Epithelial cell of proximal tubule (primary cell): ENCODE data around the gene MYCN. TPM values are rescaled to one million over a fixed set of nuclear protein-coding genes. Genes with fewer than 3 reads are reported as not detected.

Source experiments
- DNase-seq: peaks from one replicate; pipeline ENCODE4 v3.0.0-alpha.2; 2011; ENCODE audit warnings: low read depth
- H3K4me3 ChIP-seq: 2 replicates; pipeline ENCODE4 v1.5.1; 2011; ENCODE audit warnings: low read depth, mild to moderate bottlenecking, low read length
- total RNA-seq: library from RNA; depleted of rRNA; stranded (reverse); fragments of >200 nt; gene quantifications from 2 replicates; pipeline ENCODE4 v1.2.3, GENCODE V29; 2015
- TF ChIP-seq, protein P1 (sequence below): conservative IDR thresholded peaks from 2 replicates; pipeline ENCODE4 v1.5.1; 2012; ENCODE audit warnings: low read depth, mild to moderate bottlenecking, low read length

MYCN gene
- total RNA-seq, 1 donor from 2014 or later, result 3.0 TPM

- DNase-seq, result no peak
- no peak overlapping the region for H3K4me3 ChIP-seq
- TF ChIP-seq, protein P1, sequence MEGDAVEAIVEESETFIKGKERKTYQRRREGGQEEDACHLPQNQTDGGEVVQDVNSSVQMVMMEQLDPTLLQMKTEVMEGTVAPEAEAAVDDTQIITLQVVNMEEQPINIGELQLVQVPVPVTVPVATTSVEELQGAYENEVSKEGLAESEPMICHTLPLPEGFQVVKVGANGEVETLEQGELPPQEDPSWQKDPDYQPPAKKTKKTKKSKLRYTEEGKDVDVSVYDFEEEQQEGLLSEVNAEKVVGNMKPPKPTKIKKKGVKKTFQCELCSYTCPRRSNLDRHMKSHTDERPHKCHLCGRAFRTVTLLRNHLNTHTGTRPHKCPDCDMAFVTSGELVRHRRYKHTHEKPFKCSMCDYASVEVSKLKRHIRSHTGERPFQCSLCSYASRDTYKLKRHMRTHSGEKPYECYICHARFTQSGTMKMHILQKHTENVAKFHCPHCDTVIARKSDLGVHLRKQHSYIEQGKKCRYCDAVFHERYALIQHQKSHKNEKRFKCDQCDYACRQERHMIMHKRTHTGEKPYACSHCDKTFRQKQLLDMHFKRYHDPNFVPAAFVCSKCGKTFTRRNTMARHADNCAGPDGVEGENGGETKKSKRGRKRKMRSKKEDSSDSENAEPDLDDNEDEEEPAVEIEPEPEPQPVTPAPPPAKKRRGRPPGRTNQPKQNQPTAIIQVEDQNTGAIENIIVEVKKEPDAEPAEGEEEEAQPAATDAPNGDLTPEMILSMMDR, result no peak
These were observed 45.7 kb upstream of the MYCN start for GRCh38 chr2:15894481-15895144.

GRCh38 chr2:15895615-15896469, 44.5 kb upstream of the MYCN start:
- H3K4me3 ChIP-seq, result no peak overlapping the region
- DNase-seq, result no peak
- TF ChIP-seq, protein P1, result no peak

GRCh38 chr2:15896859-15897258, 43.5 kb upstream of the MYCN start:
- DNase-seq, result no peak
- TF ChIP-seq, protein P1, result no peak
- H3K4me3 ChIP-seq, result no peak overlapping the region

- TF ChIP-seq, protein P1, result no peak
- H3K4me3 ChIP-seq, result no peak overlapping the region
- DNase-seq, result no peak
These were observed 42.8 kb upstream of the MYCN start for GRCh38 chr2:15897431-15898098.

DNA sequence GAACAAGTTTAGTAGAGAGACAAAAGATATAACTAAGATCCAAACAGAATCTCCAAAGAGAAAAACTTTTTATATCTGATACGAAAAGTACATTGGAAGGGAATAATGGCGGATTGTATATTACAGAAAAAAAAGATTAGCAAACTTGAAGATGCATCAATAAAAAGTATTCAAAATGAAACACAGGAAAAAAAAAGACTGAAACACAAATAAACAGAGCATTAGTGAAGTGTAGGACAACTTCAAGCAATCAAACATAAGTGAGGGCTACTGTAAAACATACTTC, 41.1 kb upstream of the MYCN start:
- no peak for DNase-seq
- TF ChIP-seq, protein P1, result no peak
- H3K4me3 ChIP-seq, result no peak overlapping the region

DNA sequence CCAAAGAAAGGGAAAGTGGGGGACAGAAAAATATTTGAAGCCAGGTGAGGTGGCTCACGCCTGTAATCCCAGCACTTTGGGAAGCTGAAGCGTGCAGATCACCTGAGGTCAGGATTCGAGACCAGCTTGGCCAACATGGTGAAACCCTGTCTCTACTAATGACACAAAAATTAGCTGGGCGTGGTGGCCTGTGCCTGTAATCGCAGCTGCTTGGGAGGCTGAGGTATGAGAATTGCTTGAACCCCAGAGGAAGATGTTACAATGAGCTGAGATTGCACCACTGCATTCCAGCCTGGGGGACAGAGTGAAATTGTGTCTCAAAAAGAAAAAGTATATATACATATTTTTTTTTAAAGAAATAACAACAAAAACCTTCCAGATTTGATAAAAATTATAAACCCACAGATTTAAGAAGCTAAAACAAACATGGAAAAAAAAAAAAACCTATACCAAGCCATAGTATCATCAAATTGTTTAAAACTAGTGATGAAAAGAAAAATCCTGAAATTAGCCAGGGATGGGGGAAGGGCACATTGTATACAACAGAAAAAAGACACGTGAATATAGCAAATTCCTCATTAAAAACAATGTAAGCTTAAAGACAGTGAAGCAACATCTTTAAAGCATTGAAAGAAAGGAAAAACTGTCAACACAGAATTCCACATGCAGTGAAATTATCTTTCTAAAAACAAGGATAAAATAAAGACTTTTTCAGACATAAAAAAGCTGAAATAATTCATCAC, 40.4 kb upstream of the MYCN start:
- H3K4me3 ChIP-seq, result no peak overlapping the region
- no peak for DNase-seq
- TF ChIP-seq, protein P1, result no peak
